ENCODE data around the gene NANS. TPM values are rescaled to one million over a fixed set of nuclear protein-coding genes. Genes with fewer than 3 reads are reported as not detected.
"Not testable (repeated sequence)": the region's sequence is repeated elsewhere in the genome, so short reads cannot be mapped to it uniquely, and the experiment has no call there.

The NANS gene
- total RNA-seq, 1 experiment from 2014 or later: 48.9 TPM

DNA sequence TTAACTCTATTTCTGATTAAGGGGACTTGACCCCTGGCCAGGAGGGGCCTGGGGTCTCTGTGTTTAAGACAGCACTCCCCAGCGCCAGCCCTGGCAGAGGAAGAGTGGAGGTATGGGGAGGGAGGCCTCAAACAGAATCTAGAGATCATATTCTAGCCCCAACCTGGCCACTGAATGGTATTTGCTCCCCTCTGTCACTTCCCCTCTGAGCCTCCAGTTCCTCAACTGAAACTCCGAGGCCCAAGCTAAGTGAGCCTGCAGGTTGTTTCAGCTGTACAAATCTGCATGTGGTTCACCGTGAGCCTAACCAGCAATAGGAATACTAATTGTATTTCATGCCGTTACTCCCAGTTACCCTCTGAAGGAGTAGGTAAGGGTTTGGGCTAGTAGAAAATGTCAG, 37.4 kb upstream of the NANS start:
- RAD21 ChIA-PET (ENCODE audit: low non-redundant PET in 1 of 2, low total read pairs in 2 of 2, uncharacterized antibody in 2 of 2, unreplicated experiment in 2 of 2): no interaction called here
- CTCF ChIA-PET: no interaction called here

GRCh38 chr9:98019869-98020268, 36.7 kb upstream of the NANS start:
- Histone ChIP-seq H4K20me1 (ENCODE audit: insufficient read depth) (peaks cover 11% of the 10 kb centered on the region; the same call in 1 of the 2 replicates), H3K36me3 (ENCODE audit: control insufficient read depth in 1 of 2, insufficient read depth in 2 of 2, low read length in 2 of 2) (peaks cover 33 to 42% of the 10 kb centered on the region in 2 experiments)
- H3K4me3 ChIP-seq (replicated peaks in 1 of 2; ENCODE audit: low read depth in 1 of 2, low read length in 2 of 2); POLR2A ChIA-PET; H3K9ac ChIP-seq (ENCODE audit: low read length); ATAC-seq; H3K9me2 ChIP-seq (ENCODE audit: insufficient read depth); intact Hi-C loops (cut with micrococcal nuclease); H3K27me3 ChIP-seq (ENCODE audit: insufficient read depth, low read length); H3K9me3 ChIP-seq (ENCODE audit: control insufficient read depth in 1 of 2, insufficient read depth in 1 of 2, low read depth in 1 of 2, low read length in 2 of 2); H3K79me2 ChIP-seq (ENCODE audit: insufficient read depth, low read length); RAD21 ChIA-PET (ENCODE audit: low non-redundant PET in 1 of 2, low total read pairs in 2 of 2, uncharacterized antibody in 2 of 2, unreplicated experiment in 2 of 2); H3K4me2 ChIP-seq (ENCODE audit: low read length); H3K27ac ChIP-seq (ENCODE audit: low read depth, low read length); H2AFZ ChIP-seq (ENCODE audit: low read depth, low read length, poor library complexity, severe bottlenecking); DNase-seq (ENCODE audit: low read depth, low spot score); BruUV-seq (replicated peaks); H3K4me1 ChIP-seq (ENCODE audit: control insufficient read depth in 1 of 2, insufficient read depth in 2 of 2, low read length in 2 of 2): not testable (repeated sequence)
- CTCF ChIA-PET: interaction anchor here (1.8 kb wide), 1 partner anchor 15 kb away, joined by 5 read pairs; no protein-coding TSS in a partner anchor

More for the DNA sequence above, 37.4 kb upstream of the NANS start:
- no peaks in the 10 kb centered on the region for H3K9me3 ChIP-seq (ENCODE audit: control insufficient read depth in 1 of 2, insufficient read depth in 1 of 2, low read depth in 1 of 2, low read length in 2 of 2)
- no peak overlapping the region for H3K4me2 ChIP-seq (ENCODE audit: low read length)
- H3K4me1 ChIP-seq (ENCODE audit: control insufficient read depth in 1 of 2, insufficient read depth in 2 of 2, low read length in 2 of 2): no peaks in the 10 kb centered on the region
- BruUV-seq (replicated peaks): no TSS peak
- H3K27me3 ChIP-seq (ENCODE audit: insufficient read depth, low read length): no peaks in the 10 kb centered on the region
- H2AFZ ChIP-seq (ENCODE audit: low read depth, low read length, poor library complexity, severe bottlenecking): no peak overlapping the region
- H3K4me3 ChIP-seq (replicated peaks in 1 of 2; ENCODE audit: low read depth in 1 of 2, low read length in 2 of 2): no peak overlapping the region
- no peak for ATAC-seq
- peaks cover 3% of the 10 kb centered on the region; the same call in 1 of the 2 replicates for H3K79me2 ChIP-seq (ENCODE audit: insufficient read depth, low read length)
- H3K36me3 ChIP-seq (ENCODE audit: control insufficient read depth in 1 of 2, insufficient read depth in 2 of 2, low read length in 2 of 2): peaks cover 36 to 47% of the 10 kb centered on the region in 2 experiments
- intact Hi-C loops (cut with micrococcal nuclease): no loop called here
- POLR2A ChIA-PET: no interaction called here
- no peak overlapping the region for H3K9ac ChIP-seq (ENCODE audit: low read length)
- no peaks in the 10 kb centered on the region for H3K9me2 ChIP-seq (ENCODE audit: insufficient read depth)
- no peak for DNase-seq (ENCODE audit: low read depth, low spot score)
- H3K27ac ChIP-seq (ENCODE audit: low read depth, low read length): no peak overlapping the region
- TF ChIP-seq, protein P1, sequence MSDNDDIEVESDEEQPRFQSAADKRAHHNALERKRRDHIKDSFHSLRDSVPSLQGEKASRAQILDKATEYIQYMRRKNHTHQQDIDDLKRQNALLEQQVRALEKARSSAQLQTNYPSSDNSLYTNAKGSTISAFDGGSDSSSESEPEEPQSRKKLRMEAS (IDR thresholded peaks at IDR 0.05): no peak
- no peak for TF ChIP-seq REST (IDR thresholded peaks at IDR 0.05; ENCODE audit: low read depth)
- no peak for TF ChIP-seq RAD21 (IDR thresholded peaks at IDR 0.05; ENCODE audit: low read depth)
- no peak for TF ChIP-seq SRF (IDR thresholded peaks at IDR 0.05; ENCODE audit: low read depth)
- peaks cover 11% of the 10 kb centered on the region; the same call in 1 of the 2 replicates for H4K20me1 ChIP-seq (ENCODE audit: insufficient read depth)

Measured in HCT116 (cell line).